Measurements from ENCODE around the gene SPRY1.
A peak's percentile ranks its signal among the peaks of the same experiment; 100 is the strongest.

The SPRY1 gene

GRCh38 chr4:123354701-123355100 lies 41.9 kb upstream of the SPRY1 start:
- H3K9ac ChIP-seq (ENCODE audit: low read depth, low read length) = no peak overlapping the region
- H3K4me3 ChIP-seq (ENCODE audit: low read length) = no peak overlapping the region
- no peaks in the 10 kb centered on the region; the same call in 1 of the 2 replicates for H3K4me1 ChIP-seq (ENCODE audit: insufficient read depth, low read length)
- H3K27ac ChIP-seq (ENCODE audit: low read depth, low read length) = no peak overlapping the region
- H3K36me3 ChIP-seq (ENCODE audit: insufficient read depth, low read length) = no peaks in the 10 kb centered on the region
- no peaks in the 10 kb centered on the region for H3K27me3 ChIP-seq (ENCODE audit: insufficient read depth, low read length)
- no peaks in the 10 kb centered on the region for H3K9me3 ChIP-seq (ENCODE audit: insufficient read depth, low read depth, low read length)
- WGBS = 93% methylated on average over 4 of the region's 5 CpGs

GRCh38 chr4:123356921-123357320 lies 39.7 kb upstream of the SPRY1 start:
- H3K36me3 ChIP-seq (ENCODE audit: insufficient read depth, low read length) = no peaks in the 10 kb centered on the region
- 93% methylated on average over 5 of the region's 7 CpGs for WGBS
- no peaks in the 10 kb centered on the region for H3K4me1 ChIP-seq (ENCODE audit: insufficient read depth, low read length)
- no peak overlapping the region for H3K27ac ChIP-seq (ENCODE audit: low read depth, low read length)
- no peak overlapping the region for H3K4me3 ChIP-seq (ENCODE audit: low read length)
- H3K9me3 ChIP-seq (ENCODE audit: insufficient read depth, low read depth, low read length) = peaks cover 7% of the 10 kb centered on the region
- no peaks in the 10 kb centered on the region for H3K27me3 ChIP-seq (ENCODE audit: insufficient read depth, low read length)
- H3K9ac ChIP-seq (ENCODE audit: low read depth, low read length) = no peak overlapping the region

DNA sequence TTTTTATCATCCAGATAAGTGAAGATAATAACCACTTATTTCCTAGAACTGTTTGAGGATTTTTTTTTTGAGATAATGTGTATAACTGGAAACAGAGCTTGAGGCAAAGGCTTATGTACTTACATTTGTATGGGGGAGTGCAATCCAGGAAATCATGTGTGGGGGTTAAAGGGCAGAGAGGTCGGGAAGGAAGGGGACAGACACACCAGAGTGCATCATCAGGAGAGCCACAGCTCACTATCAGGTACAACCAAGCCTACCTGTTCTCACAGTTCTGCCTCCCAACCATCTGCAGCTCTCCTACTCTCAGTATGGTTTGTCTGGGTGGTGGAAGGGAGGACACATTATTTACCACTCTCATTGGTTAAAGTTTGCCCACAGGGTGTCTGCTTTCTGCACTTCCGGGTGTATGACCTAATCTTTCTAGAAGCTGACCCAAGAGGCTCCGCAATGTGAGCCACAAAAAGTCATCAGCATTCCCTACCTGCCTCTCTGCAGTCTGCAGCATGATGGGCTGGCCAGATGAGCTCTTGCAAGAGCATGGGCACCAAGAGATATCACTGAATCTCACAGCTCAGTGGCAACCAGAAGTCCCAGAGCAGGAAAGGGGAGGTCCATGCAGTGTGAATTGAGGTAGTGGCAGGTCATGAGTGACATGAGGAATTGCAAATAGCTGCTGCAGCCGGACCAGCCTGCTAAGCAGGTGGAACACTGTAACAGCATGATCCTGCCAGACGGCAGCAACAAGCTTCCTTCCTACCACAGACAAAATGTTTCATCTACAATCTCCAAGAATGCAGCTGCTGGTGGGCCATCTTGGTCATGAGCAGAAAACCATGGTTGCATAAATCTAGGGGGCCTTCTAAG lies 36.9 kb upstream of the SPRY1 start:
- no peaks in the 10 kb centered on the region for H3K4me1 ChIP-seq (ENCODE audit: insufficient read depth, low read length)

GRCh38 chr4:123361195-123361861 lies 35.3 kb upstream of the SPRY1 start:
- WGBS = 94% methylated on average over 2 of the region's 2 CpGs
- H3K9ac ChIP-seq (ENCODE audit: low read depth, low read length) = no peak overlapping the region
- H3K9me3 ChIP-seq (ENCODE audit: insufficient read depth, low read depth, low read length) = peaks cover 13% of the 10 kb centered on the region
- no peaks in the 10 kb centered on the region for H3K4me1 ChIP-seq (ENCODE audit: insufficient read depth, low read length)
- H3K36me3 ChIP-seq (ENCODE audit: insufficient read depth, low read length) = no peaks in the 10 kb centered on the region
- no peak overlapping the region for H3K4me3 ChIP-seq (ENCODE audit: low read length)
- H3K27me3 ChIP-seq (ENCODE audit: insufficient read depth, low read length) = no peaks in the 10 kb centered on the region
- no peak overlapping the region for H3K27ac ChIP-seq (ENCODE audit: low read depth, low read length)

More for the DNA sequence above, 36.9 kb upstream of the SPRY1 start:
- Histone ChIP-seq H3K9ac (ENCODE audit: low read depth, low read length) (no peak overlapping the region), H3K27me3 (ENCODE audit: insufficient read depth, low read length) (no peaks in the 10 kb centered on the region), H3K9me3 (ENCODE audit: insufficient read depth, low read depth, low read length) (peaks cover 13% of the 10 kb centered on the region), H3K36me3 (ENCODE audit: insufficient read depth, low read length) (no peaks in the 10 kb centered on the region), H3K27ac (ENCODE audit: low read depth, low read length) (no peak overlapping the region), H3K4me3 (ENCODE audit: low read length) (no peak overlapping the region)
- WGBS = 88% methylated on average over 4 of the region's 5 CpGs

DNA sequence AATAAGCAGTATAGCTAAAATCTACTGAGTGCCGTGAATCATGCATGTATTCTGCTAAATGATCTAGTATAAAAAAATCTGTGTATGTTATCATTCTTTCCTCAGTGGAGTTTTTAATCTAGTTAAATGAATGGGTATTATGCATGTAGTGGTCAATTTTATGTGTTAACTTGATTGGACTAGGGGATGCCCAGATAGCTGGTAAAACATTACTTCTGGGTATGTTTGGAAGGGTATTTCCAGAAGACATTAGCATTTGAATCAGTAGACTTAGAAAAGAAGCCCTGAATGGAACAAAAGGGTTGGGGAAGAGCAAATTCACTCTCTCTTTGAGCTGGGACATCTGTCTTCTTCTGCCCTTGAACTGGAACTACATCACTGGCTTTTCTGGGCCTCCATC lies 34.5 kb upstream of the SPRY1 start:
- H3K9ac ChIP-seq (ENCODE audit: low read depth, low read length) = no peak overlapping the region
- peaks cover 13% of the 10 kb centered on the region for H3K9me3 ChIP-seq (ENCODE audit: insufficient read depth, low read depth, low read length)
- H3K4me1 ChIP-seq (ENCODE audit: insufficient read depth, low read length) = no peaks in the 10 kb centered on the region
- whole genome bisulfite sequencing = 70% methylated on average over 1 of the region's 1 CpG
- no peak overlapping the region for H3K27ac ChIP-seq (ENCODE audit: low read depth, low read length)
- H3K36me3 ChIP-seq (ENCODE audit: insufficient read depth, low read length) = no peaks in the 10 kb centered on the region
- no peaks in the 10 kb centered on the region for H3K27me3 ChIP-seq (ENCODE audit: insufficient read depth, low read length)
- H3K4me3 ChIP-seq (ENCODE audit: low read length) = no peak overlapping the region

GRCh38 chr4:123363729-123364128 lies 32.9 kb upstream of the SPRY1 start:
- Histone ChIP-seq H3K4me3 (ENCODE audit: low read length) (no peak overlapping the region), H3K9ac (ENCODE audit: low read depth, low read length) (no peak overlapping the region), H3K27me3 (ENCODE audit: insufficient read depth, low read length) (no peaks in the 10 kb centered on the region), H3K36me3 (ENCODE audit: insufficient read depth, low read length) (no peaks in the 10 kb centered on the region), H3K27ac (ENCODE audit: low read depth, low read length) (no peak overlapping the region), H3K4me1 (ENCODE audit: insufficient read depth, low read length) (no peaks in the 10 kb centered on the region), H3K9me3 (ENCODE audit: insufficient read depth, low read depth, low read length) (peaks cover 13% of the 10 kb centered on the region)
- WGBS = 76% methylated on average over 2 of the region's 2 CpGs

- no peak overlapping the region for H3K4me3 ChIP-seq (ENCODE audit: low read length)
- 98% methylated on average over 3 of the region's 3 CpGs for WGBS
- H3K27me3 ChIP-seq (ENCODE audit: insufficient read depth, low read length) = no peaks in the 10 kb centered on the region
- no peak overlapping the region for H3K27ac ChIP-seq (ENCODE audit: low read depth, low read length)
- no peaks in the 10 kb centered on the region for H3K4me1 ChIP-seq (ENCODE audit: insufficient read depth, low read length)
- H3K36me3 ChIP-seq (ENCODE audit: insufficient read depth, low read length) = no peaks in the 10 kb centered on the region
- H3K9me3 ChIP-seq (ENCODE audit: insufficient read depth, low read depth, low read length) = peaks cover 13% of the 10 kb centered on the region
- H3K9ac ChIP-seq (ENCODE audit: low read depth, low read length) = no peak overlapping the region
Observed at GRCh38 chr4:123364906-123365305, 31.7 kb upstream of the SPRY1 start.

DNA sequence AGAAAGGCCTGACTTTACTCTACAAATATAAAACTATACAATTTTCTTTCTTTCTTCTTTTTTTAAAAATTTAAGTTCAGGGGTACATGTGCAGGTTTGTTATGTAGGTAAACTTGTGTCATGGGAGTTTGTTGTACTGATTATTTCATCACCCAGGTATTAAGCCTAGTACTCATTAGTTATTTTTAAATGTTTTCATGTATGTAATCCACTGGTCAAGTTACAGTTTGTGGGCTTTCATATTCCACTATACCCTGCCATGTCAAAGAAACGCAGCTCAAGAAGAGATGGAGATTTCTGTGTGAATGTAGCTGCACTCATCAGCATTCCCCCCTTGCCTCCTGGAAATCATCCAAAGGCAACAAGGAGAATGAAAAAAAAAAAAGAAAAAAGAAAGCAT lies 31.2 kb upstream of the SPRY1 start:
- Histone ChIP-seq H3K27ac (ENCODE audit: low read depth, low read length) (no peak overlapping the region), H3K27me3 (ENCODE audit: insufficient read depth, low read length) (no peaks in the 10 kb centered on the region), H3K9ac (ENCODE audit: low read depth, low read length) (no peak overlapping the region), H3K36me3 (ENCODE audit: insufficient read depth, low read length) (no peaks in the 10 kb centered on the region), H3K4me3 (ENCODE audit: low read length) (no peak overlapping the region), H3K9me3 (ENCODE audit: insufficient read depth, low read depth, low read length) (peaks cover 13% of the 10 kb centered on the region), H3K4me1 (ENCODE audit: insufficient read depth, low read length) (no peaks in the 10 kb centered on the region)
- WGBS = 100% methylated on average over 1 of the region's 1 CpG

DNA sequence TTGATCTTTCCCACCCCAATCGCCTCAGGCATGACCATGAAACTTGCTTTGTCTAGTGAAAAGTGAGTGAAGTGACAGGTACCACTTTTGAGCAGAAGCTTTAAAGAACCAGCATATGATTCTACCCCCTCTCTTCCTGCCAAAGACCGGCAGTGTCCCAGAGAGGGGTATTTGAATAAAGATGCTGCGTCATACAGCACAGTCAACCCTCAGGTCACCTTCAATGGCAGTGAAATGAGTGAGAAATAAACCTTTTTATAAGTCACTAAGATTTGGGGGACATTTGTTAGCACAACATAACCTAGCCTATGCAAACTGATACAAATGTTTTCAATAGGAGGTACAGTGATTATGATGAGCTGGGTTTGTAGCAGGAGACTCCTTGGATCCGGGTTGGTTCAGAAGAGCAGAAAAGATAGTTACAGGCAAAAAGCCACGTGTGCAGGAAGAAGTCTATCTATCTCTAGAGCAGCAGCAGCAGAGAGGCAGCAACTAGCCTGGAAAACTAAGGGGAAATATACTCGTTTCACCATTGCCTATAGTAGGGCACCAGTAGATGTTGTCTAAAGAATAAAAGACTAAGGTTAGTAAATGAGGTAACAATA lies 30.3 kb upstream of the SPRY1 start:
- Histone ChIP-seq H3K27me3 (ENCODE audit: insufficient read depth, low read length) (no peaks in the 10 kb centered on the region), H3K9me3 (ENCODE audit: insufficient read depth, low read depth, low read length) (peaks cover 12% of the 10 kb centered on the region), H3K9ac (ENCODE audit: low read depth, low read length) (no peak overlapping the region), H3K4me3 (ENCODE audit: low read length) (no peak overlapping the region), H3K4me1 (ENCODE audit: insufficient read depth, low read length) (no peaks in the 10 kb centered on the region), H3K27ac (ENCODE audit: low read depth, low read length) (no peak overlapping the region), H3K36me3 (ENCODE audit: insufficient read depth, low read length) (no peaks in the 10 kb centered on the region)
- 93% methylated on average over 4 of the region's 6 CpGs for WGBS

DNA sequence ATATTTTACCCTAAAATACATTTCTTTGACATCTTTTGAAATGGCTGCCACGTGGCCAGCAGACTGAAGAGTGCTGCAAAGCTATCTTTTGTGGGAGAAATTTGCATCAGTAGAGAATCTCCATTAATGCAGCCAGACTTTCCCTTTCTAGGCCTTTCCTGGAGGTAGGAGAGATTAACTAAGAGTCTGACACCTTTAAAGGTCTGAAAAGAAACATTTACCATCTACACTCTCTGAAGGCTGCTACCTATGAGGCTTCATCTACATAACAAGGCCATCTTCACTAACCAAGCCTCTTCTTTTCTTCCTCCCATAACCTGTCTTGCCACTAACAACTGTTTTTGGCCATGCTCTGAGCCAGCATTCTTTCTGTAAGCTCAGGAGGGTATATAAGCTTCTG lies 17.8 kb upstream of the SPRY1 start:
- H3K27ac ChIP-seq (ENCODE audit: low read depth, low read length) = peak overlapping the region; percentile 89
- H3K9ac ChIP-seq (ENCODE audit: low read depth, low read length) = peak overlapping the region; percentile 61
- peaks cover 44% of the 10 kb centered on the region for H3K4me1 ChIP-seq (ENCODE audit: insufficient read depth, low read length)
- peaks cover 2% of the 10 kb centered on the region; the same call in 1 of the 2 replicates for H3K9me3 ChIP-seq (ENCODE audit: insufficient read depth, low read depth, low read length)
- H3K27me3 ChIP-seq (ENCODE audit: insufficient read depth, low read length) = no peaks in the 10 kb centered on the region
- WGBS = 0% methylated on average over 1 of the region's 1 CpG
- no peak overlapping the region for H3K4me3 ChIP-seq (ENCODE audit: low read length)
- no peaks in the 10 kb centered on the region for H3K36me3 ChIP-seq (ENCODE audit: insufficient read depth, low read length)

DNA sequence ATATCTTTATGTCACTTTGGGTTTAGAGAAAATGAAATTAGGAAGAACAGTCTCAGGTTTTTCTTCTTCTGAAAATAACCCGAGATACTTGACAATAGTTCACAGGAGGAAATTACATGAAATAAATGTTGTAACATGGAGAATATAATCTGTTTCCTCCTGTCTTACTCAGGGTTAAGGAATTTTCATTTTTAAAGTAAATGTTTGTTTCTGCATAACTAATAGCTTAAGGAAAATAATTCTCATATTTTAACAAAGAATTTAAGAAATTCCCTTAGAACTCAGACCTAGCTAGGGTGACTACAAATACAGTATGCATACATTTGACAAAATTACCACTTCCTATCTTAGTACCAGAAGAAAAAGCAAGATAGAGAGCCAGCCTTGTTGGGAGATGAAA lies 17.2 kb upstream of the SPRY1 start:
- peak overlapping the region; percentile 42; the same call in 1 of the 2 replicates for H3K9ac ChIP-seq (ENCODE audit: low read depth, low read length)
- WGBS = 50% methylated on average over 1 of the region's 1 CpG
- no peaks in the 10 kb centered on the region for H3K36me3 ChIP-seq (ENCODE audit: insufficient read depth, low read length)
- H3K4me1 ChIP-seq (ENCODE audit: insufficient read depth, low read length) = peaks cover 44% of the 10 kb centered on the region
- H3K9me3 ChIP-seq (ENCODE audit: insufficient read depth, low read depth, low read length) = no peaks in the 10 kb centered on the region
- peak overlapping the region; percentile 89 for H3K27ac ChIP-seq (ENCODE audit: low read depth, low read length)
- H3K4me3 ChIP-seq (ENCODE audit: low read length) = no peak overlapping the region
- H3K27me3 ChIP-seq (ENCODE audit: insufficient read depth, low read length) = no peaks in the 10 kb centered on the region

Measured in HUES64 (cell line).